AG08395 (cell line): ENCODE results near the gene BBOX1.
"Not testable (repeated sequence)": the region's sequence is repeated elsewhere in the genome, so short reads cannot be mapped to it uniquely, and the experiment has no call there.

Experiments
- DNase-seq: peaks from one replicate; pipeline ENCODE4 v3.0.0; 2012; ENCODE audit warnings: mixed read lengths, low spot score

The BBOX1 gene

DNA sequence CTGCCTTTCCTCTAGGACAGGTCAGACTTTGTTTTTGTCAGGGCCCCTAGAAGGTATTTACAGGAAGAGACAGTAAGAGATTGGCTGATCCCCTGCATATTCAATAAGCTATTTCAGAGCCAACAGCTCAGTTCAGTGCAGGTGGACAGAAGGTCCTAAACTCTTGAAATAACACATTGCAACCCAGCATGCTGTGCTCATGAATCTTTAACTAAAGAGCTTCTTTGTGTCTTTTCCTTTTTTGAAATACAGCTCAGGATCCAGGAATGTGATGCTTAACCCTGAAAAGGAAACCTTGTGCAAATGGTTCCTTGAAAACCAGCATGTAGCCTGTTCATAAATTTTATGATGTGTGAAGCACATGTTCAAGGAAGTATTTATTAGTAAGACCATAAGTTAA, 43.9 kb downstream of the BBOX1 start:
- peak; percentile 23 for DNase-seq

DNA sequence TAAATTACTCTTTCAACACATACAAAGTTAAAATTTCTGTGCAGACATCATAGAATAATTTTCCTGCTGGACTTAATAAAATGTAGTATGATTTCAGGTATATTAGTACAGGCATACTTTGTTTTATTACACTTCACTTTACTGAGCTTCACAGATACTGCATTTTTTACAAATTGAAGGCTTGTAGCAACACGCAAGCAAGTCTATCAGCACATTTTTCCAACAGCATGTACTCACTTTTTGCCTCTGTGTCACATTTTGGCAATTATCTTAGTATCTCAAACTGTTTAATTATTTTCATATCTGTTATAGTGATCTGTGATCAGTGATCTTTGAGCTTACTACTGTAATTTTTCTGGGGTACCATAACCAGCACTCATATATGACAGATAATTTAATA, 44.5 kb downstream of the BBOX1 start:
- DNase-seq: no peak

DNA sequence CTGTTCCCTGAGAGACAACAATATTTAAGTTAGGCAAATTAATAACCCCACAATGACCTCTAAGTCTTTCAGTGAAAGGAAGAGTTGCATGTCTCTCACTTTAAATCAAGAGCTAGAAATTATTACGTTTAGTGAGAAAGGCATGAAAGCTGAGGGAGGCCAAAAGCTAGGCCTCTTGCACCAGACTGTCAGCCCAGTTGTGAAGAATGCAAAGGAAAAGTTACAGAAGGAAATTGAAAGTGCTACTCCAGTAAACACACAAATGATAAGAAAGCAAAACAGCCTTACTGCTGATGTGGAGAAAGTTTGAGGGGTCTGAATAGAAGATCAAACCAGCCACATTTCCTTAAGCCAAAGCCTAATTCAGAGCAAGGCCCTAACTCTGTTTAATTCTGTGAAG, 45.0 kb downstream of the BBOX1 start:
- DNase-seq: no peak

DNA sequence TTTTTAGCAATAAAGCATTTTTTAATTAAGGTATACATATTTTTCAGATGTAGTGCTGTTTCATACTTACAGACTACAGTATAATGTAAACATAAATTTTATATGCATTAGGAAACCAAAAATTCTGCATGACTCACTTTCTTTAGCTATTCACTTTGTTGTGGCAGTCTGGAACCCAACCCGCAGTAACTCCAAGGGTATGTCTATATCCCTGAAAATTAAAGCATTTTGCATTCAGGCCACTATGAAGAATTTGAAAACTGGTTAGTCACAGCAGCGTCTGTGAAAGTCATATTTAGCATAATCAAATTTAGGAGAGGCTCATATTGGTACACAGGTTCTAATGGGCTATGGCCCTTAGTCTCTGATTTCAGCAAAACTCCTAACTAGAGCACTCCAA, 46.8 kb downstream of the BBOX1 start:
- no peak for DNase-seq

DNA sequence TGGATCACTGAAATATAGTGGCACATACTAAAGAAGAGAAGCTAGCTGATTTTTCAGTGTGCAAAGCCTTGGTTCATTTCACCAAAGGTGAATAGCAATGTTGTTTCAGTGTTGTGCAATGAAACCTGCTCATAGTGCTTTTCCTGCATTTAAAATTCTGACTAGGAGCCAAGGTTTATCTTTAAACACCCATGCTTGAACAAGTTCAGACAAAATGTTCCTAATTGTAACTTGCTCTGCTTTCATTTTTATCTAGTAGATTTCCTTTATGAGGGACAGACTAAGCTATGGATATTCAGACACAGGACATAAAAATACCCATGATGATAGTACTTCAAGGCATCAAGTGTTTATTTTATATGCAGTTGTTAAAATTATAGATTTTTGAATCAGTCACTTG, 47.7 kb downstream of the BBOX1 start:
- no peak for DNase-seq

DNA sequence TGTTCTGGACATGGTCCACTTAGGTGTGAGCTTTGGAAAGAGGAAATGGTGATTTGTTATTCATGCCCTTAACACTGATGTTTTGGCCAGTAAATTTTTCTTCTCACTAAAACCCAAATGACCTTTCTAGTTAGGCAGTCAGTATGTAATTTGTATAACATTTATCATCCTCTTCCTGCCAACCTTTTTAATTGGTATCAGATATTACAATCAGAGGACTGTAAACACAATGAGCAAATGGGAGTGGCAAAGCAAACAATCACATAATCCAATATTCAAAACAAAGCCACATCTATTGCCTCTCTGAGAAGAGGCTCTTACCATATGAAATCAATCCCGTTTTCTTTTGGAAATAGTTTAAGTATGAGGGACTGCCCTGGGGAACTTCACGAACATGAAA, 49.1 kb downstream of the BBOX1 start:
- DNase-seq: no peak

DNA sequence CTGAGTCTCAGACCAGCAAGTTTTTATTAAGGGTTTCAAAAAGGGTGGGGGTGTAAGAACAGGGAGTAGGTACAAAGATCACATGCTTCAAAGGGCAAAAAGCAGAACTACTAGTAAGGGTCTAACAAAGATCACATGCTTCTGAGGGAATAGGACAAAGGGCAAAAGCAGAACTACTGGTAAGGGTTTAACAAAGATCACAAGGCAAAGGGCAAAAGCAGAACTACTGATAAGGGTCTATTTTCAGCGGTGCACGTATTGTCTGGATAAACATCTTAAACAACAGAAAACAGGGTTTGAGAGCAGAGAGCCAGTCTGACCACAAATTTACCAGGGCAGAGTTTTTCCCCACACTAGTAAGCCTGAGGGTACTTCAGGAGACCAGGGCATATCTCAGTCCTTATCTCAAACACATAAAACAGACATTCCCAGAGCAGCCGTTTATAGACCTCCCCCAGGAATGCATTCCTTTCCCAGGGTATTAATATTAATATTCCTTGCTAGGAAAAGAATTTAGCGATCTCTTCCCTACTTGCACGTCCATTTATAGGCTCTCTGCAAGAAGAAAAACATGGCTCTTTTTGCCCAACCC, 49.8 kb downstream of the BBOX1 start:
- DNase-seq: not testable (repeated sequence)

DNA sequence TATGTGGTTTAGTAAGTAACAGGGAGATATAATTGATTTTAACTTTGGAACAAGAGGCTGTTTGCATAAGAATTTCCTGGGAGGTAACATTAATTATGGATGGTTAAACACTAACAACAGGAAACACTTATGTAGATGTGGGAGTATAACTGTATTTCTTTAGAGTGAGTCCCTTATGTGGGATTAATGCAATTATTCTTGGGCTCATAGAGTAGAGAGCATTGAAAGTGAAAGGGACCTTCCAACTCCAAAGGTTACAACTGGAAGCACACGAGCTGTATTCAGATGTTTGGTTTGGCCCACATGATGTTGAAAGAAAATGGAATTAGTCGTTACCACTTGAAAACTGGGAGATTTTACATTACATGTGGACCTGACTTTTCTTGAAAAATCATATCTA, 53.5 kb downstream of the BBOX1 start:
- DNase-seq: no peak

DNA sequence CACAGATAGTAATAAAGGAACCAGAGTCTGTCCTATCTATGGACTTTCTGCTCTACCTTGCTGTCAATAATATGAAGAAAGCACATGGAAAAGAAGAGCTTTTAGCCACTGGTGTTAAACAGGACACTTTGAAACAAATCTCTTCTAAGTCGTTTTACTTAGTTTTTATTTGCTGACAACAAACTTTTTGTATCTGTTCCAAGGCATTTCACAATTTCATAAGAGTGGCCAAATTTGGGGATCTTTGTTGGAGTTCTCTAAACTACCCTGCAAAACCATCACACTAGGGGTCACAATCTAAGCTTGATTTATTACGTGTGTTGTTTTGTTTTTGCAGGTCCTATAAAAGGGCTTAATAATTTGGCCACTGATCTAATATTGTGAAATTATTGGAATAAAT, 54.4 kb downstream of the BBOX1 start:
- no peak for DNase-seq

DNA sequence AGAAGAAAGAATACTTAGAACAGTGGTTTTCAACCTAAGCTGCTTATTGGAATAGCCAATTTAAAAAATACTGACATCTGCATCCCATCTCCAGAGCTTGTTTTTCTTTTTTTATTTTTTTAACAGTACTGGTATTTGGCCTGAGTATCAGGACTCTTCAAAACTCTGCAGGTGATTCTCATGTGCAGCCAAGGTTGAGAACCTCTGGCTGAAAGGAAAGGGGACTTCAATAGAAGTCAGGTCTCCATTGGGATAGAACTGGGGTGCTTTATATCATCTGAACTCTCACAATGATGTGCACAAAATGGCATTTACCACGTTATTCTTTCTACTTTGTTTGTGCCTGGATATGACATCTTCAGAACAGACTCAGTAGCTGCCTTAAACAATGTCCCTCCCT, 55.3 kb downstream of the BBOX1 start:
- no peak for DNase-seq

DNA sequence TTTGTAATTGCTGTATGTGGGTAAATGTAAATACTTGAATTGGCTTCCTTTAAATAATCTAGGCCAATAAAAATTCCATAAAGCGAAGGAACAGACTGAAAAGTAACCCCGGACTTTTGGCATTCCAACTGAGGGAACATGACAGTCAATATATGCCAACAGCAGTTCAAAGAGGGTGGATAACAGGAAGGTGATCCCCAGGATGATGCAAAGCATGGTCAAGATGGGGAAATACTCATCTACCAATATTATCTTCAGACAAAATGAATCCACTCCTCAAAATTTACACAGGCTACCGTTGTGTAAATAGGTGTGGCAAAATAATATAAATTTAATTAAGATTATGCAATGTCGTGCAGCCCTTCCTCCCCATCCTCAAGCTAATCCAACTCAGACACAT, 56.9 kb downstream of the BBOX1 start:
- DNase-seq: no peak

DNA sequence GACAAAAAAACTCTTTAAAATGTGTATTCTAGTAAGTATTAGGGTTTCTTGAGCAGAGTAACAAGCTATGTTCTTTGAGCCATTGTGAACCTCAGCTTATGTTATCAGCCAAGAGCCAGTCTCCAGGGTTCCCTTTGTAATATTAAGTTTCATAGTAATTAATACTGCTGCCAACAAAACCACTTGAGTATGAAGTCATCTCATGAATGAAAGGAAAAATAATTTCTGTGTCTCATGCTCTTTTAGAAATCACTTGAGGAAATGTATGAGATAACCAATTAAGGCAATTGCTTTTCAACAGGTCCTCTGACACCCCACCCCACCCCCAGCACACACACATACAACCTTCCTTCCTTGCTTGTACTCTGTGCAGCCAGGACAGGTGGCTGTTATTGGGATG, 59.9 kb downstream of the BBOX1 start:
- DNase-seq: no peak

DNA sequence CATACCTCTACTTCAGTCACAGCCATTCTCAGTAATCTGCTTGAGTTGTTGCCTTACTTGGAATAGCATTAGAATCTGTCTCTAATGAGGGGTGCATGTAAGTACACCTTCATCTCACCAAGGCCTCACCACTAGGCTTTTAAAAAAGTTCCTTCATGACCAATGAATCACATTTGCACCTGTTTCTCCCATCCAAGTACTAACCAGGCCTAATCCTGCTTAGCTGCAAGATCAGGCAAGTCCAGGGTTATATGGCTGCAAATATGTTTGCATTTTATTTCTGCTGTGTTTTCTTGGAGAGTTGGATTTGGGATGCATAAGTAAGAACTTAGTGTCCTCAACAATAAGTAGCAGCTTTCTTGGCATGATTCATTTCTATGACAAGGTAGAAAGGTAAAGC, 66.9 kb downstream of the BBOX1 start:
- no peak for DNase-seq

DNA sequence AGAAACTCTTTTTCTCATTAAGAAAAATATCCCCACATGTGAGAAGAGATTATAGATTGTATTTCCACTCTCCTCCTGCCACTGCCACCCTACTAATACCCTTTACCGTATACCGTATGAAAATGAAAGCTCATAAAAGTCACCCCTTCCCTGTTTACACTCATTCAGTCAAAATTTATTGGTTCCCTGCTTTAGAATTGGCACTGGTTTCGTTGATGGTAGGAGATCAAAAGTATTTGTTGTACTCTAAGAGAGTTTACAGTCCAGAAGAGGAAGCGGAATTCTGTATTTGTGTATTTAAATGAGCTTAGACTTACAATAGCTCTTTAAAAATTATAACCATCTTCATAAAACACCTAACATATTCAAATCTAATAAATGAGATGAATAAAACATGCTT, 68.2 kb downstream of the BBOX1 start:
- no peak for DNase-seq

DNA sequence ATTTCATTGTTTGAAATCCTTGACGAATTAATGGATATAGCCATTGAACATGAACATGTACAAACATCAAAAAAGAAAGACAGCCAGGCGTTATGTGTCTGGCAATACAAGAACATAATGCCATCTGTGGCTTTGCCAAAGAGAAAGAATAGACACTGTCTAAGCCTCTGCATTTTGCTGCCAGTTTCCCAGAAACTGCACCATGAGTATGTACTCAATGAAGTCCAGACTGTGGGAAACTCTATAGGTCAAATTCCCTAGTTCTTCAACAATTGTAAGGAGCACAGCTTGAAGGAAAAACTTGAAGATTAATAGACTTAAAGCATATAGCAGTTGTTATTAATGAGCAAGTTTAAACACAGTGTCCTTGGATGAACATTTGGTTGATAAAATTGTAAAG, 71.3 kb downstream of the BBOX1 start:
- no peak for DNase-seq

DNA sequence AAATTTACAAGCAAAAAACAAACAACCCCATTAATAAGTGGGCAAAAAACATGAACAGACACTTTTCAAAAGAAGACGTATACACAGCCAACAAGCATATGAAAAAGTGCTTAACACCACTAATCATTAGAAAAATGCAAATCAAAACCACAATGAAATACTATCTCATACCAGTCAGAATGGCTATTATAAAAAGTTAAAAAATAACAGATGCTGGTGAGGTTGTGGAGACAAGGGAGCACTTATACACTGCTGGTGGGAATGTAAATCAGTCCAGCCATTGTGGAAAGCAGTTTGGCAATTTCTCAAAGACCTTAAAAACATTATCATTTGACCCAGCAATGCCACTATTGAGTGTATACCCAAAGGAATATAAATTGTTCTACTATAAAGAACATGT, 72.3 kb downstream of the BBOX1 start:
- DNase-seq: no peak

DNA sequence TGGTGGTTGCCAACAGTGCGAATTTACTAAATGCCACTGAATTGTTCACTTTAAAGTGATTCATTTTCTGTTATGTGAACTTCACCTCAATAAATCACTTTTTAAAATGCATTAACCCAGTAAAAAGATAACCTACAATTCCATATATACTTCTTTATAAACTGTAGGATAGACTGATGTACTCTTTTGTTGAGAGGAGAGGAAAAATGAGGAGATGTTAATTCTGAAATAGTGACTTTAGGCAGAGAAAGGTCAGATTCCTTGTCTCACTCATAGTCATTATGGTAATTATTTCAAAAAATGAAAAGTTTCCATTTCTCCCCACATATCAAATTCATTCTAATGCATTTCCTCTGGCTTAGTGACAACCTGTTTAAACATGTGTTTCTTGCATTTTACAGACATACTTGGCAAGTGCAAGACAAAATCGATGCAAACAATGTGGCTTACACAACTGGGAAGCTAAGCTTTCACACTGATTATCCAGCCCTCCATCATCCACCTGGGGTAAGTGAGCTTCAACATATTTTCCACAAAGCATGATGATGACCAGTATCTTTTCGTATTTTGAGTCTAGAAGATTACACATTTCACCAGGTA, 74.5 kb downstream of the BBOX1 start:
- DNase-seq: no peak

DNA sequence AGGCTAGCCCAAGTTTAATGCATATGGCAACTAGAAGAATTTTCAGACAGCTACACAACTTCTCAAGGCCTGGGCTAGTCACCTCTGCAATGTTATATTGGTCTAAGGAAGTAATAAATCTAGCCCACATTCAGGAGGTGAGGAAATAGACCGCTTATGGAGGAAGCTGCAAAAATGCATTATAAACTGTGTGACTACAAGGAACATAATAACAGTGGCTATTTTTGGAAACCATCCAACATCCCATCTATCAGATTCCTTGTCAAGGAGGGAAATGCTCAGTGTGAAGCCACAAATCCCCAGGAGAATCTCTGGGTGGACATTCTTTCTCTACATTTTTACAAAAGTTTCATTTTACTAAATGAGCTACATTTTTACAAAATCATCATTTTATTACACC, 76.1 kb downstream of the BBOX1 start:
- peak; percentile 40 for DNase-seq

DNA sequence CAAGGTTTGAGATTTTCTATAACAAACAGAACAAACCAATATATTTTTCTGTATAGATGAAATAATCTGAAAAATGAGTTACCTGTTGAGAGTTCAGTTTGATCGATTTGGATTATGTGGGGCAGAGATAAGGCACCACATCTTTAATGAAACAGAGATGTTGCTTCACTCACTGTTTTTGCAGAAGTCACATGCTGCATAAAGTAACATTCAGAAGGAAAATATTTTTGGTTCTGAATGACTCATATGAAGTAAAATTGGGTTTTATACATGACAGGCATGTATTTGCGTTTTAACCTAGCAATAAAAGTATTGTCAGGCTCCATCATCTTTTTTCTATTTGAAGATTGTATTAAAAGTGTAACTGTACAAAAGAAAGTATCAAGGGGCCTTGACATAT, 77.8 kb downstream of the BBOX1 start:
- peak; percentile 22 for DNase-seq

DNA sequence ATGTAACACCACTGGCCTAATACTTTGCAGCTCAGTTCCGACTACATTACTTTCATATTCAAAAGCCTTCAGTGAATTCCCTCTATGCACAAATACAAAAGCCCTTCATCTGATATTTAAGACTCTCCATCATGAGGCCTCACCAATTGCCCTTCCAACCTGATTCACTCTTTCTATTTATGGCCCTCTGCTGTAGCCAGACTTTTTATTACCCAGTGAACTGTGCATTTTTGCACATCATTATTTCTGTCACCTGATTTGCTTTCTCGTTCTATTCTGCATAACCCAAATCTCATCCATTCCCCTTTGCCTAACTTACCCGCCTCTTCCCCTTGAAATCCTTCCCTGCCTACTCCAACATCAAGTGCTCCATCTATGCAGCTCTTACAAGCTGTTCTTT, 78.3 kb downstream of the BBOX1 start:
- no peak for DNase-seq

DNA sequence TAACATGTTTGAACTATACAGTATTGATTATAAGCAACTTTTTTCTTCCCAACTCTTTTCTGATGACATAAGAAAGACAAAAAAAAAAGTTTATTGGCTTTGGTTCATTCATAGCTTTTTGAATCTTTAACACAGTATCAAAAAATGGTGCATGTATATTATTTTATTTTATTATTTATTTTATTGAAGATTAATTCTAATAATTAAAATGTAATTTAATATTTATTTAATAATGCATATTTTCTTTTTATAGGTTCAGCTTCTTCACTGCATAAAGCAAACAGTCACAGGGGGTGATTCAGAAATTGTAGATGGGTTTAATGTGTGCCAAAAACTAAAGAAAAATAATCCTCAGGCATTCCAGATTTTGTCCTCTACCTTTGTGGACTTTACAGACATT, 78.8 kb downstream of the BBOX1 start:
- no peak for DNase-seq

DNA sequence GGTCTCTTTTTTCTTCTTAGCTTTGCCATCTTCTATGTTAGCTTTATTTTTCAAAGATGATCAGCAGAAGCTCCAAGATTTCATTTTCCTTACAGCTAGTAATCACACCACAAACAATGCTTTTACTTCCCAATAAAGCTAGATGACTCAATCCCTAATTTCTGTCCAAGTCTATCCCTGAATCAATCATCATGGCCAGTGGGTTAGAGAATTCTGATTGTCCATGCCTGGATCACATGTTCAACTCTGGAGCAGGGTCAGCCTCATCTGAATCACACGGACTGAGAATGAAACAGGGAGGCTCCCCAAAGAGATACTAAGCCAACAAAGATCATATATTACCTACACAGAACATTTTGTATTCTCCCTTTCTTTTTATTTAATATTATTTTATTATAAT, 79.6 kb downstream of the BBOX1 start:
- DNase-seq: peak; percentile 13

DNA sequence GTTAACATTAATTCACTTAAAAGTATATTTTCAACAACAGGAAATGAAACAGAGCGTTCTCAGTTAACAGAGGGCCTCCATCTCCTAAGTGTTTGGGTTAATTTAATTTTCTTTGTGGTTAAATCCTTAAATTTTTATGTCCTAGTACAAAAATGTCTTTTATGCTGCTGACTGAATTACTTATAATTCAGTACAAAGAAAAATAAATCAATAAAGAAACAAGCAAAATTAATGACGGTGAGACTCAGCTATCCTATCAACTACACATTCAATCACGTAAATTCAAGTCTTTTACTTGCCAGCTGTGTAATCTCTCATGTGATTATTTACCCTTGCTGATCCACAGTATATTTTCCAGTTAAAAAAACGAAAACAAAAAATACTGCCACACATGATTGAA, 81.4 kb downstream of the BBOX1 start:
- no peak for DNase-seq

DNA sequence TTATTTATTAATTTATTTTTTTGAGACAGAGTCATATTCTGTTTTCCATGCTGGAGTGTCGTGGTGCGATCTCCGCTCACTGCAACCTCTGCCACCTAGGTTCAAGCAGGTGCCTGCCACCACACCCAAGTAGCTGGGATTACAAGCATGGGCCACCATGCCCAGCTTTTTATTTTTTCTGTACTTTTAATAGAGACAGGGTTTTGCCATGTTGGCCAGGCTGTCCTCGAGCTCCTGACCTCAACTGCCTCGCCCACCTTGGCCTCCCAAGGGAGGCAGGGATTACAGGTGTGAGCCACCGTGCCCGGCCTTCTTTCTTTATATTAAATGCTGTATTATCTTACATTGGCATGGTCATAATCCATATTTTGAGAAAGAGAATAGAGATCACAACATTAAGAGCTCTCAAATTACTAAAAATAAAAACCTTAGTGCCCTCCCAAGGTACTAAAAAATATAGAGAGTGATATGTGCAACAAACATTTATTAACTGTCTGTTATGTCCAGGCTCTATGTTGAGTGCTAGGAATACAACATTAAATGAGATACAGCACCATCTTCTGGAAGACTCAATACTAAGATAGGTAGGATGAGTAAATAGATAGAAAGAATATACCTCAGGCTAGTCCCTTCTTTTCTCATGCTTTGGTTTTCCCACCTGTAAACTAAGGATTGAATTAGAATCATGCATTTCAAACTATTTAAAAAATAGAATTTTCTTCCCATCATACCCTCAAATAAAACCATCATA, 84.1 kb downstream of the BBOX1 start:
- DNase-seq: peak; percentile 38
